Cardiac fibroblast (primary cell): ENCODE data around the gene MIGA2.

Experiments used
- DNase-seq, 2 donors: peaks; one replicate each; pipeline versions ENCODE4 v3.0.0 to v3.0.0-alpha.2; 2010; ENCODE audit warnings: low read depth in 2 of 2
- H3K4me3 ChIP-seq, 2 donors: replicated peaks in 1 of 2; 1 replicate in 1 of 2; 2 replicates in 1 of 2; pipeline ENCODE4 v1.5.1; 2011; ENCODE audit warnings: low read depth in 2 of 2, low read length in 2 of 2, mild to moderate bottlenecking in 2 of 2, moderate library complexity in 1 of 2
- TF ChIP-seq, protein P1 (sequence below): IDR thresholded peaks from one replicate; pipeline ENCODE4 v1.5.1; 2011; ENCODE audit warnings: low read depth, mild to moderate bottlenecking, low read length, inconsistent platforms

MIGA2 gene

DNA sequence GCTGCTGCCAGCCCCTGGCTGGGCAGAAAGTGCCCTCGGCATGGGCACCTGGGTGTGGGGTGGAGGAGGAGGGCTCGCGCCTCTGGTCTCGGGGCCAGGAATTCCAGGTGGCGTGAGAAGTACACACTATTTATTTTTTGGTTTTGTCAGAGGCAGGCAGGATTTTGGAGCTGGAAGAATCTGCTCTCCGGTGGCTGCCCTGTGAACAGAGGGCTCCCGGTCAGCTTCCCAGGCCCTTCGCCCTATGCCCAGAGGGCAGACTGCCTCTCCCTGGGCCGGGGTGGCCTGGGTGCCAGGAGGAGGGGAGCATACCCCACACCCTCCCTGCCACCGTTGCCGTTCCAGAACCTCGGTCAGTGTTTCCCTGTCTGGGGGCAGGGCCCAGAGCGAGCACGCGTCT is 52.8 kb downstream of the MIGA2 start:
- TF ChIP-seq, protein P1, sequence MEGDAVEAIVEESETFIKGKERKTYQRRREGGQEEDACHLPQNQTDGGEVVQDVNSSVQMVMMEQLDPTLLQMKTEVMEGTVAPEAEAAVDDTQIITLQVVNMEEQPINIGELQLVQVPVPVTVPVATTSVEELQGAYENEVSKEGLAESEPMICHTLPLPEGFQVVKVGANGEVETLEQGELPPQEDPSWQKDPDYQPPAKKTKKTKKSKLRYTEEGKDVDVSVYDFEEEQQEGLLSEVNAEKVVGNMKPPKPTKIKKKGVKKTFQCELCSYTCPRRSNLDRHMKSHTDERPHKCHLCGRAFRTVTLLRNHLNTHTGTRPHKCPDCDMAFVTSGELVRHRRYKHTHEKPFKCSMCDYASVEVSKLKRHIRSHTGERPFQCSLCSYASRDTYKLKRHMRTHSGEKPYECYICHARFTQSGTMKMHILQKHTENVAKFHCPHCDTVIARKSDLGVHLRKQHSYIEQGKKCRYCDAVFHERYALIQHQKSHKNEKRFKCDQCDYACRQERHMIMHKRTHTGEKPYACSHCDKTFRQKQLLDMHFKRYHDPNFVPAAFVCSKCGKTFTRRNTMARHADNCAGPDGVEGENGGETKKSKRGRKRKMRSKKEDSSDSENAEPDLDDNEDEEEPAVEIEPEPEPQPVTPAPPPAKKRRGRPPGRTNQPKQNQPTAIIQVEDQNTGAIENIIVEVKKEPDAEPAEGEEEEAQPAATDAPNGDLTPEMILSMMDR = no peak
- no peak for DNase-seq
- no peak overlapping the region for H3K4me3 ChIP-seq

DNA sequence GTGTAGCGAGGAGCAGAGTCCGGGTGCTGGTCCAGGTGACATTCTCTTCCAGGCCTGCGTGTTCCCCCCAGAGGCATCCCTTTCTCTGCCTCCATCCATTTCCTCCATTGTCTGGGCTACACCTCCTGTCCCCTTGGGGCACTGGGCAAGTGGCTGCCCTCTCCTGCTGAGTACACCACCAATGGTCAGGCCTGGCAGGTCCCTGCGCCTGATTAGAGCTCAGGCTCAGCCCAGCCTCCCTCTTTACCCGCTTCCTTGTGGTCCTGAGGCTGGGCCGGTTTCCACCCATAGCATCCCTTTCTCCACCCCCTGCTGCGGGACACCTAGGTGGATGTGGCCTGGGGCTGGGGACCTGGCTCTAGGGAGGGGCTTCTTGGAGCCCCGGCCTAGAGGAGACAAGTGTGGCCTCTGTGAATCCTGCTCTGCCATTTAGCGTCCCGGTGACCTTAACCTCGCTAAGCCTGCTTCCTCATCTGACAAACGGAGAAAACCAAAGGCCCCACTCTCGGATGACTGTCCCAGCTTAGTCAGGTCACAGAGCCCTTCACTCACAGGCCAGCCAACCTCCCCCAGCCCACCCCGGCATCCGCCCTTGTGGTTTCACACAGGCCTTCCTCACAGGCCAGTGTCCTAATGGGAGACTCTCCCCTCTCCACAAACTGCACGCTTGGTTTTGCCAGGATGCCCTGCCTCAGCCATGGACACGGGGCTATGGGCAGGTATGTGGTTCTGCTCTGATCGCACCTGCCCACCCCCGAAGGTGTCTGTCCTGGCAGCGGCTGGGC is 57.4 kb downstream of the MIGA2 start:
- no peak overlapping the region for H3K4me3 ChIP-seq
- TF ChIP-seq, protein P1 = no peak
- DNase-seq = no peak

DNA sequence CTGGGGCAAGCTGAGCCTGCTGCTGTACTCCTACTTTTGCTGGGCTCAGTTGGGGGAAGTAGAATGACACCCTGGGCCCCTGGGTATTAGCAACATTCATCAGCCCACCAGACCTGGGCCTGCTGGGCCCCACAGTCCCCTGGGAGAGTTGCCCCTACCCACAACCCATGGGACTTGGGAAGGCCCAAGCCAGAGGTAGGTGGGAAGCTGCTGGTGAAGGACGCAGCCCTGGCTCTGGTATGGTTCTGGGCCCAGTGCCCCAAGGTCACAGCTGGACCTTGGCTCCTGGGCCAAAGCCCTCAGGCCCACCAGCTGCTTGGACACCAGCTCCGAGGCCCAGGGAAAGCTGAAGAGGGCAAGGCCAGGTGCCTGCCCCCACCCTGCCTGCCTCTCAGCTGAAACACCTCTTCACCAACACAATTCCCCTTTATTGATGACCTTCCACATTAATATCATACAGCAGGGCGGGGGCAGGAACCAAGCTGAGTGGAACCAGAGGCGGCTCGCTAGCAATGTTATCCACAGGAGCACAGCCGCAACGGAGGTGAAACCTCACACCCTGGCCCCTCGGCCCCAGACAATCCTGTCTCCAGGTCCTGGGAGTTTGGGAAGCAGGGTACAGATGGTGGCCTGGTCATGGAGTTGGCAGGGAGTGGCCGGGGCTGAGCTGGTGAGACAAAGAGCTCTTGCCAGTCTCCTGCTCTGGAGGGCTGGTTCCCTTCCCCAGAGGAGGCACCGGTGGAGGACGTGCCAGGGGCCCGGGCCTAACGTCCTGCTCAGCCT is 58.2 kb downstream of the MIGA2 start:
- H3K4me3 ChIP-seq = no peak overlapping the region
- no peak for DNase-seq
- TF ChIP-seq, protein P1 = no peak

DNA sequence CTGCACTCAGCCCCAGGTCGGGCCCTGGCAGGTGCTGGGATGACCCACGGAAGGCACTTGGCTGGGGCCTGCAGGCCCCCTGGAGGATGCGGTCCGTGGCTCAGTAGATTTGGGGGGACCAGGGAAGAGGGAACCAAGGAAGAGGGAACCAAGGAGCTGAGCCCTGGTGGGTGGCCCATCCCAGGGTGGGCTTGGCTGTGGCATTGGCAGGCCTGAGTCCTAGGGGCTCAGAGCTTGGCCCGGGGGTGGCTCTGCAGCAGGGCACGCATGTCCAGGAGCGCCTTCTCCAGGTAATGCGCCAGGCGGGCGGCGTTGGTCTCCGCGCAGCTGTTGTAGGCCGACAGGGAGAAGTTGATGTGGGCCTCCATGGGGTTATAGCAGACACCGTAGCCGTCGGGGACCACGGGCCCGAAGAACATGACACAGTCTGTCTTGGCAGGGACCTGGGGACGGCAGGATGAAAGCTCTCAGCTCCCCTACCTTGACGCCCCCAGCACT is 58.8 kb downstream of the MIGA2 start:
- no peak overlapping the region for H3K4me3 ChIP-seq
- TF ChIP-seq, protein P1 = no peak
- DNase-seq = no peak

DNA sequence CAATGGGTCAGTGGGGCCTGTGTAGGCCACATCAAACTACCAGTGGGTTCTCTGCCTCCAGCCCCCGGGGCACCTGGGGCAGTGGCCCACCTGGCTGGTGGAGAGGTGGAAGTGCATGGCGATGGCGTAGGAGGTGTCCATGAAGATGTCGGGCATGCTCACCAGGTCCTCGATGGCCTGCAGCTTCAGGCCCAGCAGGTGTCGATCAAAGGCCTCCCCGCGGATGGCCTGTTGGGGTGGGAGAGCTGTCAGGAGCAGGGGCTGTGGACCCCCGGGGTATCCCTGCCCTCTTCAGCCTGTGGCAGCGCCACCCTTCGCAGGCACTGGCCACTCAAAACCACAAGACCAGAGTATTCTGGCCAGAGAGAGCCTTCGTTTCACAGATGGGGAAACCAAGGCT is 59.5 kb downstream of the MIGA2 start:
- H3K4me3 ChIP-seq = no peak overlapping the region
- DNase-seq = no peak
- TF ChIP-seq, protein P1 = no peak

DNA sequence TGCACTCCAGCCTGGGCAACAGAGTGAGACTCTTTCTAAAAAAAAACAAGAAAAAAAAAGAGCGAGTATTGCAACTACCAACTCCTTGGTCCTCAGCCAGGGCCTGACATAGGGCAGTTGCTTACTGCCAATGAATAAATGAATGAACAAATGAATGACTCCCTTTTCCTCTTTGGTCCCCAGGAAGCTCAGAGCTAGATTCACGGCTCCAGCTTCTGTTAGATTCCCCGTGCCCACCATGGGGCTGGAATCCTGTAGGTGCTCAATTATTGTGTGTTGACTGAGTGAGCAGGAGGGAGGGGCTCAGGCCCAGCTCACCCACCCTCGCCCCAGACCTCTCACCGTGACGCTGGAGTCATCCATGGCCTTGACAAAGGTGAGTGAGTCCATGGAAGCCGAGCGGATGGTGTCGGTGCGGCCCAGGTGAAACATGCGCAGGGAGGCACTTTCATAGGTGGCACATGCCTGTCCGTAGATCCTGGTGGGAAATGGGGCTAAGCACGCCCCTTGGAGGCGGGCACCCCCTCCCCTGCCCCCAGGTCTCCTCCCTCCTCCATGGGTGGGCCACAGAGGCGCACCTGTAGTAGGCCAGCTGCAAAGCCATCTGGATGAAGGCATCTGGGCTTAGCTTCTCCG is 61.4 kb downstream of the MIGA2 start:
- TF ChIP-seq, protein P1 = no peak
- DNase-seq = no peak
- no peak overlapping the region for H3K4me3 ChIP-seq
